Common myeloid progenitor, CD34-positive (primary cell): Measurements from ENCODE around the gene GLI1.
A peak's percentile ranks its signal among the peaks of the same experiment; 100 is the strongest.
"Not testable (repeated sequence)": the region's sequence is repeated elsewhere in the genome, so short reads cannot be mapped to it uniquely, and the experiment has no call there.

ENCODE experiments used
- CTCF ChIA-PET: fragments of 350-600 bp; sonication (Branson Sonifier 250); formaldehyde crosslinking; loops from one replicate; lab custom pipeline; 2021; ENCODE audit warnings: antibody characterized with exemption; lab: Charles Lee
- POLR2A ChIA-PET: fragments of 350-600 bp; sonication (Branson Sonifier 250); formaldehyde crosslinking; loops from one replicate; lab custom pipeline; 2021; ENCODE audit warnings: antibody characterized with exemption; lab: Charles Lee
- DNase-seq, 3 donors: peaks; one replicate each; pipeline versions ENCODE4 v3.0.0 to v3.0.0-alpha.2; 2013
- H3K27ac ChIP-seq, 2 experiments: 1 replicate in 1 of 2; 2 replicates in 1 of 2; pipeline ENCODE4 v1.7.0; 2013; ENCODE audit warnings: inconsistent platforms in 2 of 2, low read length in 2 of 2, mild to moderate bottlenecking in 2 of 2, low read depth in 1 of 2, moderate library complexity in 1 of 2; ENCODE audit not compliant: severe bottlenecking in 2 of 2, insufficient read depth in 1 of 2, poor library complexity in 1 of 2
- H3K27me3 ChIP-seq, 5 experiments: replicated peaks in 2 of 5; 1 replicate in 3 of 5; 2 replicates in 2 of 5; pipeline versions ENCODE4 v1.6.1 to v1.7.0; 2013; ENCODE audit warnings: low read length in 4 of 5, mild to moderate bottlenecking in 2 of 5, moderate library complexity in 2 of 5, inconsistent platforms in 1 of 5; ENCODE audit not compliant: insufficient read depth in 5 of 5, control insufficient read depth in 4 of 5
- H3K36me3 ChIP-seq, 4 experiments: 1 replicate in 2 of 4; 2 replicates in 2 of 4; pipeline versions ENCODE4 v1.6.1 to v1.7.0; 2013; ENCODE audit warnings: low read length in 3 of 4, control low read depth in 1 of 4, mild to moderate bottlenecking in 1 of 4; ENCODE audit not compliant: control insufficient read depth in 4 of 4, insufficient read depth in 4 of 4
- H3K4me1 ChIP-seq, 4 experiments: 1 replicate in 3 of 4; 2 replicates in 1 of 4; pipeline versions ENCODE4 v1.6.1 to v1.7.1; 2013; ENCODE audit warnings: low read length in 3 of 4, mild to moderate bottlenecking in 3 of 4, control low read depth in 1 of 4, inconsistent platforms in 1 of 4, moderate library complexity in 1 of 4; ENCODE audit not compliant: control insufficient read depth in 4 of 4, insufficient read depth in 4 of 4; ENCODE audit errors: control extremely low read depth in 1 of 4
- H3K4me3 ChIP-seq, 7 experiments: 1 replicate in 4 of 7; 2 replicates in 3 of 7; pipeline versions ENCODE4 v1.5.1 to v1.7.0; 2013; ENCODE audit warnings: mild to moderate bottlenecking in 7 of 7, low read length in 6 of 7, moderate library complexity in 6 of 7, inconsistent platforms in 2 of 7, low read depth in 2 of 7, control low read depth in 1 of 7; ENCODE audit not compliant: insufficient read depth in 4 of 7, control insufficient read depth in 1 of 7; ENCODE audit errors: extremely low read depth in 1 of 7
- H3K9me3 ChIP-seq, 5 experiments: 1 replicate in 4 of 5; 2 replicates in 1 of 5; pipeline versions ENCODE4 v1.6.1 to v1.7.1; 2013; ENCODE audit warnings: low read length in 4 of 5, mild to moderate bottlenecking in 2 of 5, inconsistent platforms in 1 of 5, low read depth in 1 of 5, moderate library complexity in 1 of 5; ENCODE audit not compliant: control insufficient read depth in 4 of 5, insufficient read depth in 2 of 5; ENCODE audit errors: control extremely low read depth in 1 of 5
- WGBS: methylation state at CpG from one replicate; pipeline ENCODE4 v1.1.5; 2013; ENCODE audit not compliant: insufficient coverage; 5-methylcytosine and 5-hydroxymethylcytosine counted together

The GLI1 gene

DNA sequence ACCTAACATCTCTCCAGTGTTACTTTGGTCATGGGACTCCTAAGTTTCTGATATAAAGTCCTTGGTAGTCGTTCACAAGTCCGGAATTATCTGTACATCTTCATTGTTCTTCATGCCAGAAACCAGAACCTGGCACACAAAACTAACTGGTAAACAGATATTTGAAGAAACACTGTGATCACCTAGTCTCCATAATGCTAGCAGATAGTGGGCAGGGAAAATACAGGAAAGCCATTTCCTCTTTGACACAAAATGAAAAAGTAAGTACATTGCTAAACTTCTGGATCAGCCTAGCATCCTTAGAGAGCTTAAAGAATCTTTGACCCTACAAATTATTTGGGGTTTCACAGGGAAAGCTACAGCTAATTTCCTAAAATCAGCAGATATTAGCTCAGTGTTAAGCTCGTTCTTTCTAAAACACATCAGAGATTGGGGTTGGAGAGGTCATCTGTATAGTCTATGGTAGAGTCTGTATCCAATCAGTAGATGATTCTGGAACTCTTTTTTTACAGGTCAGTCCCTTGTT lies 55.9 kb downstream of the GLI1 start:
- ChIA-PET CTCF (interaction anchor here (0.9 to 5.3 kb wide), 11 partner anchors 11 to 57 kb away, joined by 3 to 22 read pairs (median 5); partner anchors contain the start of genes DCTN2 and GLI1), POLR2A (interaction anchor here (0.8 to 2.8 kb wide), 8 partner anchors 9 to 421 kb away, joined by 3 to 19 read pairs (median 4); partner anchors contain the start of genes ARHGAP9 and DCTN2)

DNA sequence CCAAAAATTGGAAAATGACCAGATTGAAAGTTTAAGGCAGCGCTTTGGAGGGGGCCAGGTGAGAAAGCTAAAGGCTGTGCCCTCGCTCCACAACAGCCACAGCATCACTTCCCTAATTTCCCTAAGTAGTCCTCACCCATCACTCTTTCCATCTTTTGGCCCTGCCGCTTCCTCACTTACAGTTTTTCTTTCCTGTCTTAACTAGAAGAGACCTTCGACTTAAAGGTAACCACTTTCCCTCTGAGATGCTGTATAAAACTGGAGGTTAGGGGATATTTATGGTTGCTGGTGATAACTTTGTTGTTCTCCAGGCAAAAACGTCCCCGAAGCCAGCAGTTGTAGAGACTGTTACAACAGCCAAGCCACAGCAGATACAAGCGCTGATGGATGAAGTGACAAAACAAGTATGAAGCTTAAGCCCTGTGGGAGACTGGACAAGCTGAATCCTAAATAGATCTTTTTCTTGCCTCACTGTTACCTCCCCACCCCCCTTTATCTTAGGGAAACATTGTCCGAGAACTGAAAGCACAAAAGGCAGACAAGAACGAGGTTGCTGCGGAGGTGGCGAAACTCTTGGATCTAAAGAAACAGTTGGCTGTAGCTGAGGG lies 56.5 kb downstream of the GLI1 start:
- no peaks in the 10 kb centered on the region for H3K9me3 ChIP-seq
- H3K27me3 ChIP-seq, result no peaks in the 10 kb centered on the region
- H3K4me3 ChIP-seq, result no peak overlapping the region
- POLR2A ChIA-PET, result interaction anchor here (0.8 to 2.8 kb wide), 11 partner anchors 9 to 420 kb away, joined by 3 to 19 read pairs (median 4); partner anchors contain the start of genes ARHGAP9, DCTN2 and MARS1
- CTCF ChIA-PET, result interaction anchor here (0.9 to 5.3 kb wide), 12 partner anchors 11 to 109 kb away, joined by 3 to 22 read pairs (median 5); partner anchors contain the start of genes ARHGAP9, DCTN2 and GLI1
- DNase-seq, result peak in 2 of 3 donors; percentile 35 to 42
- H3K4me1 ChIP-seq, result peaks cover 0 to 25% (median 20%) of the 10 kb centered on the region in 4 experiments
- peaks cover 28 to 68% (median 57%) of the 10 kb centered on the region in 4 experiments for H3K36me3 ChIP-seq
- WGBS, result 97% methylated on average over 6 of the region's 11 CpGs
- peak overlapping the region in 1 of 2 experiments; percentile 27 for H3K27ac ChIP-seq

More for the DNA sequence above, 55.9 kb downstream of the GLI1 start:
- no peak for DNase-seq
- Histone ChIP-seq H3K27ac (no peak overlapping the region), H3K36me3 (peaks cover 28 to 73% (median 58%) of the 10 kb centered on the region in 4 experiments), H3K4me3 (no peak overlapping the region), H3K27me3 (no peaks in the 10 kb centered on the region), H3K4me1 (peaks cover 0 to 21% (median 17%) of the 10 kb centered on the region in 4 experiments), H3K9me3 (no peaks in the 10 kb centered on the region)
- 94% methylated on average over 3 of the region's 3 CpGs for WGBS

DNA sequence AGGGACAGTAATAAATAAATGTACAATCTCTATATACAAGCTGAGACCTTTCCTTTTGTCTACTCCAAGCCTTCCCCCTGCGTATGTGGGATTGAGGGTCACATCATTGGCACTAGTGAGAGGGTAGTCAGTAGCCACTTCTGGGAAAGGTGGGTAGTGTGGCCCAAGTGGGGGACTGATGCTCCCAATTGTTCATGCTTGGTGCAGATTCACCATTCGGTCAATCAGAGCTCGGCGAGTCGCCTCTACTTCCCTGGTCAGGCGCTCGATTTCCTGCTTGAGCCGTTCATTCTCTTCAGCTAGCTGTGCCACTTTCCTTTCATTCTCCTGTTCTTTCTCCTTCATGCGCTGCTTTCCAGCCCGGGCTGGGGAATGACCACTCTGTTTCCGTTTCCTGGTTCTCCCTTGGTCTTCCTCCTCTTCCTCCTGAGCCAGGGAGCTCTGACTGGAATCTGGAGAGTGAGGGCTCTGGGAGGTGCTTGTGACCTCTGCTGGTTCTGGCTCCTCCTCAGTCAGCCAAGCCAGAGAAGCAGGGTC lies 57.1 kb downstream of the GLI1 start:
- ChIA-PET CTCF (interaction anchor here (0.5 to 5.3 kb wide), 10 partner anchors 20 to 247 kb away, joined by 3 to 22 read pairs (median 5); partner anchors contain the start of genes ARHGAP9, DCTN2 and GLI1), POLR2A (interaction anchor here (1.1 to 2.8 kb wide), 6 partner anchors 17 to 103 kb away, joined by 3 to 19 read pairs (median 4); partner anchors contain the start of genes ARHGAP9, DCTN2 and MARS1)
- no peak for DNase-seq
- no peaks in the 10 kb centered on the region for H3K9me3 ChIP-seq
- no peaks in the 10 kb centered on the region for H3K27me3 ChIP-seq
- peaks cover 4 to 31% (median 27%) of the 10 kb centered on the region in 4 experiments for H3K4me1 ChIP-seq
- H3K27ac ChIP-seq, result peak overlapping the region in 1 of 2 experiments; percentile 37
- WGBS, result 93% methylated on average over 9 of the region's 11 CpGs
- H3K36me3 ChIP-seq, result peaks cover 26 to 62% (median 51%) of the 10 kb centered on the region in 4 experiments
- no peak overlapping the region for H3K4me3 ChIP-seq

DNA sequence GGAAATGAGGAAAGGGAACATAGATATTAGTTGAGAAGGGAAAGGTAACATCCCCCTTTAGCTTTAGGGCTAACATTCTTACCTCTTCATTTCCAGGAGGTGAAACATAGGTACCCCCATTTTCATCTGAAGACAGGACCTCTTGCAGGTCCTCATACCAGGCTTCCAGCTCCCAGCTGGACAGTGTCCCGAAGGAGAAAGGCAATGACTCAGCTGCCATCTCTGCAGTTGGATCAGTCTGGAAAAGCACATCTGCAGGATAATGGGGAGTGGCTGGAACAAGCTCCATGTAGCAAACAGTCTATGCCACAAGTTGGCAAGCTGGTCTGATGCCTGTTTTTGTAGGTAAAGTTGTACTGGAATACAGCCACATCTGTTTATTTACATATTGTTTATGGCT lies 57.6 kb downstream of the GLI1 start:
- DNase-seq, result no peak
- ChIA-PET POLR2A (interaction anchor here (1.1 to 2.8 kb wide), 5 partner anchors 17 to 36 kb away, joined by 3 to 19 read pairs (median 5); partner anchors contain the start of genes ARHGAP9, DCTN2 and MARS1), CTCF (interaction anchor here (0.5 to 5.3 kb wide), 6 partner anchors 29 to 246 kb away, joined by 4 to 22 read pairs (median 5); partner anchors contain the start of genes ARHGAP9 and DCTN2)
- peaks cover 7 to 36% (median 32%) of the 10 kb centered on the region in 4 experiments for H3K4me1 ChIP-seq
- no peaks in the 10 kb centered on the region for H3K9me3 ChIP-seq
- peak overlapping the region in 1 of 2 experiments; percentile 37 for H3K27ac ChIP-seq
- peaks cover 22 to 57% (median 46%) of the 10 kb centered on the region in 4 experiments for H3K36me3 ChIP-seq
- WGBS, result 100% methylated on average over 1 of the region's 1 CpG
- H3K4me3 ChIP-seq, result no peak overlapping the region
- no peaks in the 10 kb centered on the region for H3K27me3 ChIP-seq

DNA sequence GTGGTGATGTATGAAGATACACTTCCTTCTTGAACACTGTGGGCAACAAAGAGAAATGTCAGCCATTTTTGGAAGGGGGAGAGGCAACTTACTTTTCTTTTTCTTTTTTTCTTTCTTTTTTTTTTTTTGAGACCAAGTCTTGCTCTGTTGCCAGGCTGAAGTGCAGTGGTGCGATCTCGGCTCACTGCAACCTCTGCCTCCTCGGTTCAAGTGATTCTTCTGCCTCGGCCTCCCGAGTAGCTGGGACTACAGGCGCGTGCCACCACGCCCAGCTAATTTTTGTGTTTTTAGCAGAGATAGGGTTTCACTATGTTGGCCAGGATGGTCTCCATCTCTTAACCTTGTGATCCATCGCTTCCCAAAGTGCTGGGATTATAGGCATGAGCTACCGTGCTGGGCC lies 58.1 kb downstream of the GLI1 start:
- CTCF ChIA-PET, result interaction anchor here (1.6 to 5.3 kb wide), 3 partner anchors 37 to 107 kb away, joined by 4 to 22 read pairs (median 5); partner anchors contain the start of gene ARHGAP9
- 99% methylated on average over 10 of the region's 10 CpGs for WGBS
- not testable (repeated sequence) for DNase-seq, H3K4me3 ChIP-seq, H3K27me3 ChIP-seq, H3K9me3 ChIP-seq
- peaks cover 7 to 37% (median 34%) of the 10 kb centered on the region in 4 experiments for H3K4me1 ChIP-seq
- peaks cover 18 to 52% (median 41%) of the 10 kb centered on the region in 4 experiments for H3K36me3 ChIP-seq
- POLR2A ChIA-PET, result interaction anchor here (0.6 to 1.9 kb wide), 5 partner anchors 25 to 267 kb away, joined by 3 to 6 read pairs (median 4); partner anchors contain the start of gene STAC3
- peak overlapping the region in 1 of 2 experiments; percentile 37 for H3K27ac ChIP-seq

DNA sequence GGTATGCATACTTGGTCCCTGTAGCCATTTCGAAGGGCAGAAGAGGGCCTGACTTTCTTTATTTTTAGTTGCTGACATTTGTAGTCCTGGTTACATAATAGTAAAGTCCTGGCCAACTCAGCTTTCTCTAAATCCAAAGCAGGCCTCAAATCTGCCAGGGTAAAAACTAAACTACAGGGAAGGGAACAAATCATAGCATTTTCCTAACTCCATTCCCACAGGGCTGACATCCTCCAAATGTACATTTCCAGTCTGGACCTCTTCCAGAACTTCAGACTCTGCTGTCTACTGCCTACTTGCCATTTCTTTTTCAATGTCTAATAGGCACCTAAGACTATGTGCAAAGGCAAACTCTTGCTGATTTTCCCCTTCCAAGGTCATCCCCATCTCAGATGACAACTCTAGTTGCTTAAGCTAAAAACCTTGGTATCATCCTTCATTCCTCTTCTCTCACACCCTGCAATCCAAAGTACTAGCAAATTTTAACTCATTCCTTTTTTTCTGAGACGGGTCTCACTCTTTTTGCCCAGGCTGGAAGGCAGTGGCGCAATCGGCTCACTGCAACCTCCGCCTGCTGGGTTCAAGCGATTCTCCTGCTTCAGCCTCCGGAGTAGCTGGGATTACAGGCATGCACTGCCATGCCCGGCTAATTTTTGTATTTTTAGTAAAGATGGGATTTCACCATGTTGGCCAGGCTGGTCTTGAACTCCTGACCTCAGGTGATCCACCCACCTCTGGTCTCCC lies 58.8 kb downstream of the GLI1 start:
- WGBS, result 100% methylated on average over 6 of the region's 8 CpGs
- ChIA-PET POLR2A (interaction anchor here (0.6 to 2.9 kb wide), 11 partner anchors 12 to 267 kb away, joined by 3 to 14 read pairs (median 4); partner anchors contain the start of genes ARHGAP9, DCTN2 and STAC3), CTCF (interaction anchor here (1.5 to 5.3 kb wide), 3 partner anchors 11 to 42 kb away, joined by 3 to 22 read pairs (median 5); partner anchors contain the start of gene ARHGAP9)
- Histone ChIP-seq H3K27ac (peak overlapping the region in 1 of 2 experiments; percentile 100), H3K4me3 (peak overlapping the region in 3 of 7 experiments; percentile 84 to 98 (median 96)), H3K4me1 (peaks cover 9 to 40% (median 37%) of the 10 kb centered on the region in 4 experiments), H3K27me3 (no peaks in the 10 kb centered on the region), H3K9me3 (no peaks in the 10 kb centered on the region), H3K36me3 (peaks cover 15 to 45% (median 36%) of the 10 kb centered on the region in 4 experiments)
- no peak for DNase-seq
